A673 (cell line): ENCODE data around the gene MICOS13. TPM values are rescaled to one million over a fixed set of nuclear protein-coding genes. Genes with fewer than 3 reads are reported as not detected.

ENCODE experiments used
- BruUV-seq: library from RNA; stranded (reverse); fragments of 400-500 nt; replicated peaks from 2 replicates; lab custom pipeline; 2021; lab: Mats Ljungman, UMichigan
- CTCF ChIA-PET: fragments of 300-600 bp; sonication (Branson Sonifier 250); formaldehyde crosslinking; loops from one replicate; lab custom pipeline; 2022; ENCODE audit warnings: antibody characterized with exemption; lab: Charles Lee
- POLR2A ChIA-PET: fragments of 300-600 bp; sonication (Branson Sonifier 250); formaldehyde crosslinking; loops from one replicate; lab custom pipeline; 2022; ENCODE audit warnings: antibody characterized with exemption; ENCODE audit not compliant: low non-redundant PET; lab: Charles Lee
- DNase-seq: peaks from one replicate; pipeline ENCODE4 v3.0.0-alpha.2; 2015; ENCODE audit warnings: low spot score
- H3K27ac ChIP-seq: fragments of 200-600 bp; sonication (generic); 2 replicates; pipeline ENCODE4 v1.5.1; 2016; ENCODE audit warnings: mixed run types, low read depth, mild to moderate bottlenecking, mixed read lengths, antibody characterized with exemption, low read length; ENCODE audit not compliant: poor library complexity, severe bottlenecking
- H3K27me3 ChIP-seq: fragments of 200-600 bp; sonication (generic); replicated peaks from 2 replicates; pipeline ENCODE4 v1.6.1; 2017; ENCODE audit warnings: mixed run types, low read depth, mild to moderate bottlenecking, mixed read lengths, antibody characterized with exemption, low read length; ENCODE audit not compliant: insufficient read depth, poor library complexity
- H3K36me3 ChIP-seq: fragments of 200-600 bp; sonication (generic); 2 replicates; pipeline ENCODE4 v1.6.1; 2016; ENCODE audit warnings: mixed run types, mild to moderate bottlenecking, mixed read lengths, antibody characterized with exemption, low read length; ENCODE audit not compliant: insufficient read depth, poor library complexity, severe bottlenecking
- H3K4me1 ChIP-seq: fragments of 200-600 bp; sonication (generic); 2 replicates; pipeline ENCODE4 v1.6.1; 2017; ENCODE audit warnings: mixed run types, mild to moderate bottlenecking, mixed read lengths, antibody characterized with exemption, low read length; ENCODE audit not compliant: insufficient read depth, poor library complexity, severe bottlenecking
- H3K4me3 ChIP-seq: fragments of 200-600 bp; sonication (generic); 2 replicates; pipeline ENCODE4 v1.5.1; 2016; ENCODE audit warnings: low read depth, mixed run types, mild to moderate bottlenecking, mixed read lengths, low read length; ENCODE audit not compliant: poor library complexity, severe bottlenecking
- H3K9me3 ChIP-seq: fragments of 200-600 bp; sonication (generic); 2 replicates; pipeline ENCODE4 v1.6.1; 2016; ENCODE audit warnings: mixed run types, low read depth, mild to moderate bottlenecking, mixed read lengths, antibody characterized with exemption, low read length; ENCODE audit not compliant: poor library complexity, severe bottlenecking
- EZH2 ChIP-seq: fragments of 200-600 bp; sonication (generic); IDR thresholded peaks from 2 replicates; pipeline ENCODE4 v1.6.1; 2017; ENCODE audit warnings: borderline replicate concordance, low read depth, mild to moderate bottlenecking, mixed read lengths, antibody characterized with exemption, low read length; ENCODE audit not compliant: poor library complexity, severe bottlenecking
- intact Hi-C: fragments of 100-400 bp; cut with micrococcal nuclease; formaldehyde crosslinking; loops from one replicate; pipeline ENCODE4 v1.10.0; 2022; ENCODE audit not compliant: unreplicated experiment
- total RNA-seq: library from RNA; stranded (reverse); gene quantifications from 2 replicates; pipeline ENCODE4 v1.2.3, GENCODE V29; 2021
- TF ChIP-seq, protein P1 (sequence below): fragments of 300-800, 200-600 bp; sonication (generic); conservative IDR thresholded peaks from 2 replicates; pipeline ENCODE4 v1.5.1; 2017; ENCODE audit warnings: low read depth, mild to moderate bottlenecking, antibody characterized with exemption, low read length, moderate library complexity, mixed read lengths

Gene MICOS13
- total RNA-seq, 1 experiment from 2014 or later, result 36.3 TPM

DNA sequence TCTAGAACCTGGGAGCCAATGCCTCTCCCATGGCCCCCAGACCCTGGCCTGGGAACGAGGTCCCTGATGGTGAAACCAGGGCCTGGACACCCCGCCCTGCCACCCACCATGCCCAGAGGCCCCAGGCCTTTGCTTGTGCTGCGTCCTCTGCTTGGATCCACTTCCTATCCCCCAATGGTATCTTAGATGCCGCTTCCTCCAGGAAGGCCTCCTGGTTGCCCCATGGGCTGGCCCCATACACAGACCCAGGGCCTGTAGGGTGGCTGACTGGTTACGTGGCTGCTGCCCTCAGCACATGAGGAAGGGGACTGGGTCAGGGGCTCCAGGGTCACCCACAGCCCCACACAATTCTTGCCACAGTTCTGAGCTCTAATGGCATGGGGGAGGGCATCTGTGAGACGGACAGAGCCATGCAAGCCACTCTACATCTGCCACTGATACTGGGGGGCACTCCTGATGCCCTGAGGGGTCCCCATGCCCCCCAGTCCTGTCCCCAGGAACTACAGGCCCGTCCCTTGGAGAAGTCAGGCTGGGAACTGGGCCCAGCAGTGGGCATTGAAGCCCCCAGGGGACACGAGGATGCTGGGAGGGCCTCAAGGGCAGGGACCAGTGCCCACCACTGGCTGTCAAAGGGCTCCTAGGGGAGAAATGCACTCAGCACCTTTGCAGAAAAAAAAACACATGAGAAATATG, 14.8 kb upstream of the MICOS13 start:
- CTCF ChIA-PET, result no interaction called here
- H3K4me1 ChIP-seq, result peaks cover 8% of the 10 kb centered on the region
- POLR2A ChIA-PET, result interaction anchor here (0.6 kb wide), 1 partner anchor 21 kb away, joined by 3 read pairs; no protein-coding TSS in a partner anchor
- no peak overlapping the region for H3K27ac ChIP-seq
- no peaks in the 10 kb centered on the region for H3K27me3 ChIP-seq
- H3K9me3 ChIP-seq, result no peaks in the 10 kb centered on the region
- no TSS peak for BruUV-seq
- no peak for DNase-seq
- H3K36me3 ChIP-seq, result peaks cover 83% of the 10 kb centered on the region
- H3K4me3 ChIP-seq, result no peak overlapping the region
- TF ChIP-seq, protein P1, sequence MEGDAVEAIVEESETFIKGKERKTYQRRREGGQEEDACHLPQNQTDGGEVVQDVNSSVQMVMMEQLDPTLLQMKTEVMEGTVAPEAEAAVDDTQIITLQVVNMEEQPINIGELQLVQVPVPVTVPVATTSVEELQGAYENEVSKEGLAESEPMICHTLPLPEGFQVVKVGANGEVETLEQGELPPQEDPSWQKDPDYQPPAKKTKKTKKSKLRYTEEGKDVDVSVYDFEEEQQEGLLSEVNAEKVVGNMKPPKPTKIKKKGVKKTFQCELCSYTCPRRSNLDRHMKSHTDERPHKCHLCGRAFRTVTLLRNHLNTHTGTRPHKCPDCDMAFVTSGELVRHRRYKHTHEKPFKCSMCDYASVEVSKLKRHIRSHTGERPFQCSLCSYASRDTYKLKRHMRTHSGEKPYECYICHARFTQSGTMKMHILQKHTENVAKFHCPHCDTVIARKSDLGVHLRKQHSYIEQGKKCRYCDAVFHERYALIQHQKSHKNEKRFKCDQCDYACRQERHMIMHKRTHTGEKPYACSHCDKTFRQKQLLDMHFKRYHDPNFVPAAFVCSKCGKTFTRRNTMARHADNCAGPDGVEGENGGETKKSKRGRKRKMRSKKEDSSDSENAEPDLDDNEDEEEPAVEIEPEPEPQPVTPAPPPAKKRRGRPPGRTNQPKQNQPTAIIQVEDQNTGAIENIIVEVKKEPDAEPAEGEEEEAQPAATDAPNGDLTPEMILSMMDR, result no peak
- no peak for TF ChIP-seq EZH2
- intact Hi-C loops, result no loop called here

GRCh38 chr19:5694167-5694955, 14.0 kb upstream of the MICOS13 start:
- Histone ChIP-seq H3K4me1 (peaks cover 8% of the 10 kb centered on the region), H3K27me3 (no peaks in the 10 kb centered on the region), H3K36me3 (peaks cover 76% of the 10 kb centered on the region), H3K27ac (no peak overlapping the region), H3K4me3 (no peak overlapping the region), H3K9me3 (no peaks in the 10 kb centered on the region)
- BruUV-seq, result no TSS peak
- intact Hi-C loops, result no loop called here
- ChIA-PET POLR2A (interaction anchor here (0.6 kb wide), 1 partner anchor 22 kb away, joined by 3 read pairs; no protein-coding TSS in a partner anchor), CTCF (no interaction called here)
- no peak for DNase-seq
- no peak for TF ChIP-seq EZH2
- TF ChIP-seq, protein P1, result no peak

GRCh38 chr19:5693195-5694166, 13.2 kb upstream of the MICOS13 start:
- TF ChIP-seq, protein P1, result no peak
- no peak for TF ChIP-seq EZH2
- ChIA-PET CTCF (no interaction called here), POLR2A (no interaction called here)
- Histone ChIP-seq H3K36me3 (peaks cover 67% of the 10 kb centered on the region), H3K4me1 (peaks cover 8% of the 10 kb centered on the region), H3K27me3 (no peaks in the 10 kb centered on the region), H3K9me3 (no peaks in the 10 kb centered on the region), H3K27ac (no peak overlapping the region), H3K4me3 (no peak overlapping the region)
- intact Hi-C loops, result no loop called here
- BruUV-seq, result no TSS peak
- DNase-seq, result no peak
